Measurements from ENCODE around the gene OTUB1.
A peak's percentile ranks its signal among the peaks of the same experiment; 100 is the strongest.
"Not testable (repeated sequence)": the region's sequence is repeated elsewhere in the genome, so short reads cannot be mapped to it uniquely, and the experiment has no call there.

Gene OTUB1

GRCh38 chr11:63986156-63986931, at the start of gene OTUB1:
OTUB1 (plus strand) TSS chr11:63986438; CDS start chr11:63986457, 19 bp downstream.
- DNase-seq (ENCODE audit: low read depth): peak; percentile 78

DNA sequence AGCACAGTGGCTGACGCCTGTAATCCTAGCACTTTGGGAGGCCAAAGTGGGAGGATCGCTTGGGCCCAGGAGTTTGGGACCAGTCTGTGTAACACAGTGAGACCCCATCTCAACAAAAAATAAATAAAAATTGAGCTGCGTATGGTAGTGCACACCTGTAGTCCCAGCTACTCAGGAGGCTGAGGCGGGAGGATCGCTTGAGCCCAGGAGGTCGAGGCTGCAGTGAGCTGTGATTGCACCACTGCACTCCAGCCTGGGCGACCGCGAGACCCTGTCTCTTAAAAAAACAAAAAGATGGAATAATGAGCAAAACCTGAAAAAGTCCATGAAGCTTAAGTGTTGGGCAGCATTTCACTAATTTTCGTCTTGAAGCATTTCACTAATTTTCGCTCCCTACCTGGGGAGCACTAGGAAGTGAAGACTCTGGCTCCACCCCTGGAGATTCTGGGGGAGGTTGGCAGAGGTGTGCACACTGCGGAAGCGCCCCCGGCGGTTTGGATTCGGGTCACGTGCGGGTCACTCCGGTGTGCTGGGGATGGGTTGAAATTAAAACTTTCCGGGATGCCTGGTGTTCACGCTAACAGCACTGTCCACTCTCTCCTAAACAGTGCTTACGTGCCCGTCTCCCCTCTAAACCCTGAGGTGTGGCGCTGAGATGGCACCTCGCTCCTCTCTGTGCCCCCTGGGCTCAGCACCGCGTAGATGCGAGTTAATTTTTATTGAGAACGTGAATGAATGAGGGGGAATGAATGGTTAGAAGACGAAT, 48.3 kb upstream of the OTUB1 start:
- DNase-seq (ENCODE audit: low read depth): no peak

DNA sequence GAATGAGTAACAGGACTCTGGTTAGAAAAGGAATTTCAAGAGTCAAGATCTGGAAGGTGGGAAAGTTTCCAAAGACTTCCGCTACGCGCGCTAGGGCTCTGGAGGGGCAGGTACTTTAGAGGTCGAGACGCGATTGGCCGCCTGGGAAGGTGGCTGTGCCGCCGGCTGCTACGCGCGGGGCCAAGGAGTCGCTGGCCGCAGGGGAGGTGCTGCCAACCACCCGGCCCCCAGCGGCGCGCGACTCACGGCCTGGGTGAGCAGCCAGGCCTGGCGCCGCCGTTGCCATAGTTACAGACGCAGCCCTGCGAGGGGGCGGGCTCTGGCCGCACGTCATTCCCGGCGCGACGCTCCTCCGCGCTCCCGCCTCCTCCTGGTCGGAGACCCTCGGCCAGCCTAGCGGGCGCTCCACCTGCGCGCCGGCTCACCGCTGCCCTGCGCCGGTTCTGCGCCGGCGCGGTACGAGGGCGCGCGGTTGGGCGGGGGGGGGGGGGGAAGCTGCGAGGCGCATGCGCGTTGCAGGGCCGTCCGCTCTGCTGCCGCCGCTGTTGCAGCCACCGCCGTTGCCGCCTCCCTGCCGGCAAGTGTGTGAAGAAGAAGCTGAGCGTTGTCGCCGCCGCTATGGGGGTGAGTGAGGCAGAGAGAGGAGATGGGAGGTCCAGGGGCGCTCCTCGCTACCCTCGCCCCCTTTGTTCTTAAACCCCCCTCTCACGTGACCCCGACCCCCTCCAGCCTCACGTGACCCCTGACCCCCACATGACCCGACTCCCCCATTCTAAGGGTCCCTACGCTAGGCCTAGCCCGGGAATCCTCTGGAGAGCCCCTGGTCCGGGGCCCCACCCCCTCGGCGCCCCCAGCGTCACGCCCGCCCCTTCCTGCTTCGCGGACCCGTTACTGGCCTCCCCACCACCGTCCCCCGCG, 47.5 kb upstream of the OTUB1 start, which contains the start of gene NAA40:
NAA40 (plus strand) TSS at position 524 of the 918 bp plus-strand sequence; CDS start at position 619, 95 bp downstream.
- peak; percentile 81 for DNase-seq (ENCODE audit: low read depth)

GRCh38 chr11:63939397-63939891, 46.8 kb upstream of the OTUB1 start:
- DNase-seq (ENCODE audit: low read depth): no peak

GRCh38 chr11:63940786-63941185, 45.5 kb upstream of the OTUB1 start:
- DNase-seq (ENCODE audit: low read depth): no peak

GRCh38 chr11:63941901-63942300, 44.3 kb upstream of the OTUB1 start:
- no peak for DNase-seq (ENCODE audit: low read depth)

GRCh38 chr11:63942803-63943202, 43.4 kb upstream of the OTUB1 start:
- DNase-seq (ENCODE audit: low read depth): no peak

DNA sequence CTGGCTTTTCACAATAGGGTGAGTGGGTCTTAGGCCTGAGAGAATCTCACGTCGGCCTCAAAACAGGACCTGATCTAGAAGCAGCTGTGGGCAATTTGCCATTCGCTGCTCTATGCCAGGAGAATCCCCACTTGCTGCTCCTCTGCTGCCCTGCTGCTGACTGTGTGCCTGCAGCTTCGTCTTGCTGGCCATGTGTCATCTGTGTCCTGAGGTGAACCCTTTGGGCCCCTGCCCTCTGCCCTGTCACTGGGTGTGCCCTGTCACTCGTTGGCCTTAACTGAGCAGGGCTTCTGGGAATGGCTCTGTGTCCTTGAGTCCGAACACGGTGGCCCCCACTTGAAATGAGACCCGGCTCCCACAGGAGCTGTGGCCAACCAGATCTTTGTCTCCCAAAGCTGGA, 41.3 kb upstream of the OTUB1 start:
- no peak for DNase-seq (ENCODE audit: low read depth)

GRCh38 chr11:63945477-63946163, 40.6 kb upstream of the OTUB1 start:
- DNase-seq (ENCODE audit: low read depth): peak; percentile 32

- DNase-seq (ENCODE audit: low read depth): no peak
Observed at GRCh38 chr11:63951779-63952536, 34.3 kb upstream of the OTUB1 start.

GRCh38 chr11:63952570-63952969, 33.7 kb upstream of the OTUB1 start:
- DNase-seq (ENCODE audit: low read depth): no peak

- no peak for DNase-seq (ENCODE audit: low read depth)
Observed at GRCh38 chr11:63958008-63958407, 28.2 kb upstream of the OTUB1 start.

- DNase-seq (ENCODE audit: low read depth): no peak
Observed at GRCh38 chr11:63961608-63962412, 24.4 kb upstream of the OTUB1 start.

- DNase-seq (ENCODE audit: low read depth): not testable (repeated sequence)
Observed at GRCh38 chr11:63963895-63964294, 22.3 kb upstream of the OTUB1 start.

- no peak for DNase-seq (ENCODE audit: low read depth)
Observed at GRCh38 chr11:63966444-63966843, 19.8 kb upstream of the OTUB1 start.

DNA sequence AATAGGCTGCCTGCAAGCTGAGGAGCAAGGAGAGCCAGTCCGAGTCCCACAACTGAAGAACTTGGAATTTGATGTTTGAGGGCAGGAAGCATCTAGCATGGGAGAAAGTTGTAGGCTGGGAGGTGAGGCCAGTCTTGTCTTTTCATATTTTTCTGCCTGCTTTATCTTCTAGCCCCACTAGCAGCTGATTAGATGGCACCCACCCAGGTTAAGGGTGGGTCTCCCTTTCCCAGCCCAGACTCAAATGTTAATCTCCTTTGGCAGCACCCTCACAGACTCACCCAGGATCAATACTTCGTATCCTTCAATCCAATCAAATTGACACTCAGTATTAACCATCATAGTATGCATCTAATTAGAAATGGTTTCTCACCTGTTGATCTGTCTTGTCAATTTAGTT, 16.8 kb upstream of the OTUB1 start:
- DNase-seq (ENCODE audit: low read depth): no peak

GRCh38 chr11:63970902-63971301, 15.3 kb upstream of the OTUB1 start:
- no peak for DNase-seq (ENCODE audit: low read depth)

GRCh38 chr11:63973912-63974258, 12.4 kb upstream of the OTUB1 start:
- not testable (repeated sequence) for DNase-seq (ENCODE audit: low read depth)

GRCh38 chr11:63974259-63975143, 11.7 kb upstream of the OTUB1 start, which contains the start of gene COX8A:
COX8A (plus strand) TSS chr11:63974620; CDS start chr11:63974681, 61 bp downstream.
- DNase-seq (ENCODE audit: low read depth): peak; percentile 86

Data from activated T-cell treated with anti-CD3 and anti-CD28 coated beads for 1 hour (primary cell).